Endothelial cell (in vitro differentiated cells): ENCODE data around the gene DDHD1. TPM values are rescaled to one million over a fixed set of nuclear protein-coding genes. Genes with fewer than 3 reads are reported as not detected.
A peak's percentile ranks its signal among the peaks of the same experiment; 100 is the strongest.

ENCODE experiments used
- DNase-seq: peaks from one replicate; pipeline ENCODE4 v3.0.0; 2021; ENCODE audit warnings: low spot score
- H3K27ac Mint-ChIP-seq: one replicate; pipeline ENCODE4 v1.8.0; 2021; ENCODE audit warnings: mixed read lengths, inconsistent platforms; ENCODE audit not compliant: unreplicated experiment
- H3K27me3 Mint-ChIP-seq: one replicate; pipeline ENCODE4 v1.8.0; 2021; ENCODE audit warnings: mild to moderate bottlenecking, moderate library complexity, mixed read lengths, inconsistent platforms; ENCODE audit not compliant: unreplicated experiment
- H3K36me3 Mint-ChIP-seq: one replicate; pipeline ENCODE4 v1.8.0; 2021; ENCODE audit warnings: mild to moderate bottlenecking, low read depth, mixed read lengths, inconsistent platforms; ENCODE audit not compliant: unreplicated experiment
- H3K4me1 Mint-ChIP-seq: one replicate; pipeline ENCODE4 v1.8.0; 2021; ENCODE audit warnings: mild to moderate bottlenecking, mixed read lengths, inconsistent platforms; ENCODE audit not compliant: unreplicated experiment
- H3K4me3 Mint-ChIP-seq: one replicate; pipeline ENCODE4 v1.8.0; 2021; ENCODE audit warnings: mild to moderate bottlenecking, mixed read lengths, inconsistent platforms; ENCODE audit not compliant: unreplicated experiment
- H3K9me3 Mint-ChIP-seq: one replicate; pipeline ENCODE4 v1.8.0; 2021; ENCODE audit warnings: mixed read lengths, inconsistent platforms; ENCODE audit not compliant: unreplicated experiment
- CTCF ChIP-seq: fragments of 200-600 bp; sonication (generic); IDR thresholded peaks from one replicate; pipeline ENCODE4 v1.5.0; 2021; ENCODE audit warnings: antibody characterized with exemption; ENCODE audit not compliant: unreplicated experiment
- total RNA-seq: library from RNA; stranded (reverse); fragmentation: NEBNext Ultra II Directional; extraction: Animal tissue kit (Norgen Biotek cat#: 25700); gene quantifications from one replicate; pipeline ENCODE4 v1.2.1, GENCODE V29; 2021; ENCODE audit not compliant: unreplicated experiment

The DDHD1 gene
- total RNA-seq, 1 donor from 2014 or later, result 4.1 TPM

GRCh38 chr14:53062856-53063255, 90.3 kb downstream of the DDHD1 start:
- no peak for TF ChIP-seq CTCF
- H3K27me3 Mint-ChIP-seq, result no peaks in the 10 kb centered on the region
- H3K4me3 Mint-ChIP-seq, result no peak overlapping the region
- H3K36me3 Mint-ChIP-seq, result no peaks in the 10 kb centered on the region
- DNase-seq, result no peak
- H3K27ac Mint-ChIP-seq, result no peak overlapping the region
- no peaks in the 10 kb centered on the region for H3K9me3 Mint-ChIP-seq
- no peaks in the 10 kb centered on the region for H3K4me1 Mint-ChIP-seq

GRCh38 chr14:53060046-53060445, 93.1 kb downstream of the DDHD1 start:
- DNase-seq, result no peak
- no peak for TF ChIP-seq CTCF
- Mint-ChIP-seq H3K27me3 (no peaks in the 10 kb centered on the region), H3K4me3 (no peak overlapping the region), H3K27ac (no peak overlapping the region), H3K9me3 (no peaks in the 10 kb centered on the region), H3K4me1 (no peaks in the 10 kb centered on the region), H3K36me3 (no peaks in the 10 kb centered on the region)

- Mint-ChIP-seq H3K4me1 (no peaks in the 10 kb centered on the region), H3K9me3 (no peaks in the 10 kb centered on the region), H3K27me3 (no peaks in the 10 kb centered on the region), H3K36me3 (no peaks in the 10 kb centered on the region), H3K4me3 (no peak overlapping the region), H3K27ac (no peak overlapping the region)
- no peak for DNase-seq
- TF ChIP-seq CTCF, result peak; percentile 81
Measured at GRCh38 chr14:53055003-53055402, 98.1 kb downstream of the DDHD1 start.

GRCh38 chr14:53054457-53054856, 98.7 kb downstream of the DDHD1 start:
- Mint-ChIP-seq H3K27ac (no peak overlapping the region), H3K27me3 (no peaks in the 10 kb centered on the region), H3K4me1 (no peaks in the 10 kb centered on the region), H3K9me3 (no peaks in the 10 kb centered on the region), H3K36me3 (no peaks in the 10 kb centered on the region), H3K4me3 (no peak overlapping the region)
- no peak for TF ChIP-seq CTCF
- no peak for DNase-seq

GRCh38 chr14:53048631-53049030, 104.5 kb downstream of the DDHD1 start:
- H3K36me3 Mint-ChIP-seq, result no peaks in the 10 kb centered on the region
- DNase-seq, result no peak
- no peaks in the 10 kb centered on the region for H3K4me1 Mint-ChIP-seq
- H3K9me3 Mint-ChIP-seq, result no peaks in the 10 kb centered on the region
- no peak overlapping the region for H3K4me3 Mint-ChIP-seq
- no peaks in the 10 kb centered on the region for H3K27me3 Mint-ChIP-seq
- no peak for TF ChIP-seq CTCF
- H3K27ac Mint-ChIP-seq, result no peak overlapping the region
